ENCODE data around the gene PIGU.
A peak's percentile ranks its signal among the peaks of the same experiment; 100 is the strongest.
"Not testable (repeated sequence)": the region's sequence is repeated elsewhere in the genome, so short reads cannot be mapped to it uniquely, and the experiment has no call there.

Gene PIGU

GRCh38 chr20:34716921-34717229, 40.0 kb upstream of the PIGU start:
- TF ChIP-seq CTCF (IDR thresholded peaks at IDR 0.05) = no peak
- Histone ChIP-seq H3K36me3 (peaks cover 69% of the 10 kb centered on the region), H3K9me3 (no peaks in the 10 kb centered on the region), H3K27ac (no peak overlapping the region), H3K4me1 (ENCODE audit: control insufficient read depth in 1 of 2, insufficient read depth in 1 of 2, low read depth in 1 of 2, low read length in 1 of 2) (no peaks in the 10 kb centered on the region), H3K4me3 (ENCODE audit: low read depth in 1 of 2, low read length in 1 of 2) (no peak overlapping the region), H3K27me3 (no peaks in the 10 kb centered on the region)

GRCh38 chr20:34715384-34715783, 38.5 kb upstream of the PIGU start:
- H3K27ac ChIP-seq = no peak overlapping the region
- no peak for TF ChIP-seq CTCF (IDR thresholded peaks at IDR 0.05)
- peaks cover 74% of the 10 kb centered on the region for H3K36me3 ChIP-seq

GRCh38 chr20:34713944-34714515, 37.1 kb upstream of the PIGU start:
- H3K4me3 ChIP-seq (ENCODE audit: low read depth in 1 of 2, low read length in 1 of 2); H3K27ac ChIP-seq; H3K9me3 ChIP-seq; H3K27me3 ChIP-seq: not testable (repeated sequence)
- Histone ChIP-seq H3K4me1 (ENCODE audit: control insufficient read depth in 1 of 2, insufficient read depth in 1 of 2, low read depth in 1 of 2, low read length in 1 of 2) (peaks cover 9 to 16% of the 10 kb centered on the region in 2 experiments), H3K36me3 (peaks cover 67% of the 10 kb centered on the region)

More at GRCh38 chr20:34715384-34715783, 38.5 kb upstream of the PIGU start:
- H3K4me1 ChIP-seq (ENCODE audit: control insufficient read depth in 1 of 2, insufficient read depth in 1 of 2, low read depth in 1 of 2, low read length in 1 of 2) = peaks cover 3% of the 10 kb centered on the region in 2 experiments
- peaks cover 4% of the 10 kb centered on the region for H3K27me3 ChIP-seq
- no peak overlapping the region for H3K4me3 ChIP-seq (ENCODE audit: low read depth in 1 of 2, low read length in 1 of 2)
- H3K9me3 ChIP-seq = no peaks in the 10 kb centered on the region

- H3K27ac ChIP-seq = peak overlapping the region; percentile 5
- H3K9me3 ChIP-seq = no peaks in the 10 kb centered on the region
- H3K4me3 ChIP-seq (ENCODE audit: low read depth in 1 of 2, low read length in 1 of 2) = no peak overlapping the region
- H3K36me3 ChIP-seq = peaks cover 62% of the 10 kb centered on the region
- peaks cover 8% of the 10 kb centered on the region for H3K27me3 ChIP-seq
- H3K4me1 ChIP-seq (ENCODE audit: control insufficient read depth in 1 of 2, insufficient read depth in 1 of 2, low read depth in 1 of 2, low read length in 1 of 2) = peaks cover 14 to 22% of the 10 kb centered on the region in 2 experiments
- no peak for TF ChIP-seq CTCF (IDR thresholded peaks at IDR 0.05)
Measured at GRCh38 chr20:34713194-34713943, 36.5 kb upstream of the PIGU start.

GRCh38 chr20:34712525-34713192, 35.8 kb upstream of the PIGU start:
- no peak overlapping the region for H3K4me3 ChIP-seq (ENCODE audit: low read depth in 1 of 2, low read length in 1 of 2)
- peaks cover 8% of the 10 kb centered on the region for H3K27me3 ChIP-seq
- no peak overlapping the region for H3K27ac ChIP-seq
- H3K4me1 ChIP-seq (ENCODE audit: control insufficient read depth in 1 of 2, insufficient read depth in 1 of 2, low read depth in 1 of 2, low read length in 1 of 2) = peaks cover 22 to 29% of the 10 kb centered on the region in 2 experiments
- no peak for TF ChIP-seq CTCF (IDR thresholded peaks at IDR 0.05)
- H3K9me3 ChIP-seq = no peaks in the 10 kb centered on the region
- peaks cover 59% of the 10 kb centered on the region for H3K36me3 ChIP-seq
